HepG2 (cell line): Measurements from ENCODE around the gene HDHD3. TPM values are rescaled to one million over a fixed set of nuclear protein-coding genes. Genes with fewer than 3 reads are reported as not detected.

ENCODE experiments used
- CCAR2 ChIP-seq: fragments of 200-400 bp; formaldehyde crosslinking; optimal IDR thresholded peaks from 2 replicates; pipeline ENCODE3; 2018; ENCODE audit warnings: low read depth, mild to moderate bottlenecking, low read length, moderate library complexity
- DNMT3B ChIP-seq: conservative IDR thresholded peaks from 2 replicates; pipeline ENCODE4 v1.6.1; 2016; ENCODE audit warnings: missing biosample characterization, control low read depth
- HNRNPH1 ChIP-seq: fragments of 200-400 bp; formaldehyde crosslinking; optimal IDR thresholded peaks from 2 replicates; pipeline ENCODE3; 2017; ENCODE audit warnings: mild to moderate bottlenecking, low read depth, low read length
- KDM3A ChIP-seq: IDR thresholded peaks from 2 replicates; pipeline ENCODE4 v1.6.1; 2018; ENCODE audit warnings: low read depth, missing compliant biosample characterization
- MED13 ChIP-seq: sonication (generic); formaldehyde crosslinking; IDR thresholded peaks from 2 replicates; pipeline ENCODE4 v1.5.0; 2020; ENCODE audit warnings: missing genetic modification reagents
- MED8 ChIP-seq: sonication (generic); formaldehyde crosslinking; IDR thresholded peaks from 2 replicates; pipeline ENCODE4 v1.8.1; 2023; ENCODE audit warnings: mild to moderate bottlenecking, missing genetic modification reagents; ENCODE audit not compliant: insufficient replicate concordance
- RXRB ChIP-seq: IDR thresholded peaks from 2 replicates; pipeline ENCODE4 v1.6.1; 2016; ENCODE audit warnings: borderline replicate concordance, missing genetic modification reagents, missing compliant biosample characterization
- SCMH1 ChIP-seq: sonication (generic); formaldehyde crosslinking; IDR thresholded peaks from 2 replicates; pipeline ENCODE4 v1.9.0; 2021; ENCODE audit warnings: missing genetic modification reagents, mild to moderate bottlenecking, borderline replicate concordance
- ZBTB38 ChIP-seq: sonication (generic); formaldehyde crosslinking; IDR thresholded peaks from 2 replicates; pipeline ENCODE4 v1.5.1; 2020; ENCODE audit warnings: mild to moderate bottlenecking, missing genetic modification reagents
- ZNF30 ChIP-seq: sonication (generic); formaldehyde crosslinking; IDR thresholded peaks from 2 replicates; pipeline ENCODE4 v1.5.0; 2020; ENCODE audit warnings: mild to moderate bottlenecking, missing genetic modification reagents
- ZNF407 ChIP-seq: sonication (generic); formaldehyde crosslinking; IDR thresholded peaks from one replicate; pipeline ENCODE4 v1.5.1; 2020; ENCODE audit warnings: mild to moderate bottlenecking, missing genetic modification reagents; ENCODE audit errors: not compliant biosample characterization
- ZNF616 ChIP-seq: sonication (generic); formaldehyde crosslinking; IDR thresholded peaks from 2 replicates; pipeline ENCODE4 v1.5.0; 2020; ENCODE audit warnings: low read depth, mild to moderate bottlenecking, missing genetic modification reagents
- ZNF75D ChIP-seq: sonication (generic); formaldehyde crosslinking; IDR thresholded peaks from 2 replicates; pipeline ENCODE4 v1.8.1; 2023; ENCODE audit warnings: missing genetic modification reagents, mild to moderate bottlenecking, borderline replicate concordance
- ZNF781 ChIP-seq: sonication (generic); formaldehyde crosslinking; IDR thresholded peaks from 2 replicates; pipeline ENCODE4 v1.5.1; 2020; ENCODE audit warnings: borderline replicate concordance, mild to moderate bottlenecking, missing genetic modification reagents; ENCODE audit errors: not compliant biosample characterization
- polyA plus RNA-seq, 8 experiments: library from polyadenylated mRNA; depleted of rRNA in 3 of 8; stranded (reverse) in 7 of 8; unstranded in 1 of 8; fragments of >200 nt; fragmentation: Illumina TruSeq in 4 of 8; extraction: Trizol in 4 of 8; gene quantifications; 2 replicates each; pipeline versions ENCODE4 v1.2.1 to v1.2.3, GENCODE V29; 2011 to 2016; ENCODE audit warnings: low read depth in 4 of 8, missing spikeins in 1 of 8, mixed read lengths in 1 of 8; ENCODE audit not compliant: insufficient read depth in 1 of 8
- total RNA-seq, 5 experiments: library from RNA; depleted of rRNA; stranded (reverse); fragments of >200 nt; fragmentation: Illumina TruSeq; extraction: Trizol; gene quantifications; 2 replicates each; pipeline ENCODE4 v1.2.3, GENCODE V29; 2016; ENCODE audit warnings: low read depth in 1 of 5
- TF ChIP-seq, protein P1 (sequence below): sonication (generic); formaldehyde crosslinking; IDR thresholded peaks from 2 replicates; pipeline ENCODE4 v1.4.0; 2020; ENCODE audit warnings: missing genetic modification reagents, borderline replicate concordance
- TF ChIP-seq, protein P2 (sequence below): sonication (generic); formaldehyde crosslinking; IDR thresholded peaks from 2 replicates; pipeline ENCODE4 v1.9.0; 2021; ENCODE audit warnings: missing genetic modification reagents, mild to moderate bottlenecking, borderline replicate concordance

HDHD3 gene
- total and polyA plus RNA-seq, 2 of the 13 experiments (the other 11 are each of a cell fraction or from before 2014, with no cell fraction given), result 23.1 to 38.5 TPM

GRCh38 chr9:113381909-113382411, 5.2 kb upstream of the HDHD3 start (continued):
- TF ChIP-seq, protein P1, sequence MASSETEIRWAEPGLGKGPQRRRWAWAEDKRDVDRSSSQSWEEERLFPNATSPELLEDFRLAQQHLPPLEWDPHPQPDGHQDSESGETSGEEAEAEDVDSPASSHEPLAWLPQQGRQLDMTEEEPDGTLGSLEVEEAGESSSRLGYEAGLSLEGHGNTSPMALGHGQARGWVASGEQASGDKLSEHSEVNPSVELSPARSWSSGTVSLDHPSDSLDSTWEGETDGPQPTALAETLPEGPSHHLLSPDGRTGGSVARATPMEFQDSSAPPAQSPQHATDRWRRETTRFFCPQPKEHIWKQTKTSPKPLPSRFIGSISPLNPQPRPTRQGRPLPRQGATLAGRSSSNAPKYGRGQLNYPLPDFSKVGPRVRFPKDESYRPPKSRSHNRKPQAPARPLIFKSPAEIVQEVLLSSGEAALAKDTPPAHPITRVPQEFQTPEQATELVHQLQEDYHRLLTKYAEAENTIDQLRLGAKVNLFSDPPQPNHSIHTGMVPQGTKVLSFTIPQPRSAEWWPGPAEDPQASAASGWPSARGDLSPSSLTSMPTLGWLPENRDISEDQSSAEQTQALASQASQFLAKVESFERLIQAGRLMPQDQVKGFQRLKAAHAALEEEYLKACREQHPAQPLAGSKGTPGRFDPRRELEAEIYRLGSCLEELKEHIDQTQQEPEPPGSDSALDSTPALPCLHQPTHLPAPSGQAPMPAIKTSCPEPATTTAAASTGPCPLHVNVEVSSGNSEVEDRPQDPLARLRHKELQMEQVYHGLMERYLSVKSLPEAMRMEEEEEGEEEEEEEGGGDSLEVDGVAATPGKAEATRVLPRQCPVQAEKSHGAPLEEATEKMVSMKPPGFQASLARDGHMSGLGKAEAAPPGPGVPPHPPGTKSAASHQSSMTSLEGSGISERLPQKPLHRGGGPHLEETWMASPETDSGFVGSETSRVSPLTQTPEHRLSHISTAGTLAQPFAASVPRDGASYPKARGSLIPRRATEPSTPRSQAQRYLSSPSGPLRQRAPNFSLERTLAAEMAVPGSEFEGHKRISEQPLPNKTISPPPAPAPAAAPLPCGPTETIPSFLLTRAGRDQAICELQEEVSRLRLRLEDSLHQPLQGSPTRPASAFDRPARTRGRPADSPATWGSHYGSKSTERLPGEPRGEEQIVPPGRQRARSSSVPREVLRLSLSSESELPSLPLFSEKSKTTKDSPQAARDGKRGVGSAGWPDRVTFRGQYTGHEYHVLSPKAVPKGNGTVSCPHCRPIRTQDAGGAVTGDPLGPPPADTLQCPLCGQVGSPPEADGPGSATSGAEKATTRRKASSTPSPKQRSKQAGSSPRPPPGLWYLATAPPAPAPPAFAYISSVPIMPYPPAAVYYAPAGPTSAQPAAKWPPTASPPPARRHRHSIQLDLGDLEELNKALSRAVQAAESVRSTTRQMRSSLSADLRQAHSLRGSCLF, result no peak
- TF ChIP-seq ZNF407 (CRISPR knock-in tag) (no peak), CCAR2 (no peak), KDM3A (0 out of 2 replicates have a peak, but pooled peaks have one; percentile 27), ZNF616 (CRISPR knock-in tag) (no peak), RXRB (peak; percentile 75), HNRNPH1 (no peak), SCMH1 (CRISPR knock-in tag) (no peak), ZNF75D (CRISPR knock-in tag) (no peak), ZNF30 (CRISPR knock-in tag) (no peak), MED8 (CRISPR knock-in tag) (no peak), ZNF781 (CRISPR knock-in tag) (no peak), DNMT3B (CRISPR knock-in tag) (no peak), ZBTB38 (CRISPR knock-in tag) (no peak), MED13 (no peak)
- TF ChIP-seq, protein P2, sequence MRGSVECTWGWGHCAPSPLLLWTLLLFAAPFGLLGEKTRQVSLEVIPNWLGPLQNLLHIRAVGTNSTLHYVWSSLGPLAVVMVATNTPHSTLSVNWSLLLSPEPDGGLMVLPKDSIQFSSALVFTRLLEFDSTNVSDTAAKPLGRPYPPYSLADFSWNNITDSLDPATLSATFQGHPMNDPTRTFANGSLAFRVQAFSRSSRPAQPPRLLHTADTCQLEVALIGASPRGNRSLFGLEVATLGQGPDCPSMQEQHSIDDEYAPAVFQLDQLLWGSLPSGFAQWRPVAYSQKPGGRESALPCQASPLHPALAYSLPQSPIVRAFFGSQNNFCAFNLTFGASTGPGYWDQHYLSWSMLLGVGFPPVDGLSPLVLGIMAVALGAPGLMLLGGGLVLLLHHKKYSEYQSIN, result no peak
